ENCODE measurements around the gene SDK2.
A peak's percentile ranks its signal among the peaks of the same experiment; 100 is the strongest.

The SDK2 gene

DNA sequence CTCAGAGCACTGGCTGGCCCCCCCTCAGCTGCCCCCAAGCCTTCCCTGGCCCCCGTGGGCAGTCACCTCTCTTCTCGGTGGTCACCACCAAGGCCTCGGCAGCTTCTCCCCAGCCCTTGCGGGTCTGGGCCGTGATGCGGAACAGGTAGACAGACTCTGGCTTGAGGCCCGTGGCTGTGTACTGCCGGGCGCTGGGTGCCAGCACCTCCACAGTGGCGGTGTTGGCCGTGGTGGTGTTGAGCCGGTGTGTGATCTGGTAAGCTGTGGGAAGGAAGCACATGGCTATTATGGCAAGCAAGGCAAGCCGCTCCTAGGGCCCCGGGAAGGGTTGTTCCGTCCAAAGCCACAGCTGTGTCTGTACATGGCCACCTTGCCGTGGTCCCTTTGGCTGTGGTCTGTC is 254.0 kb downstream of the SDK2 start:
- DNase-seq (ENCODE audit: low spot score) = no peak

- DNase-seq (ENCODE audit: low spot score) = no peak
Observed at GRCh38 chr17:73389411-73389810, 254.8 kb downstream of the SDK2 start.

DNA sequence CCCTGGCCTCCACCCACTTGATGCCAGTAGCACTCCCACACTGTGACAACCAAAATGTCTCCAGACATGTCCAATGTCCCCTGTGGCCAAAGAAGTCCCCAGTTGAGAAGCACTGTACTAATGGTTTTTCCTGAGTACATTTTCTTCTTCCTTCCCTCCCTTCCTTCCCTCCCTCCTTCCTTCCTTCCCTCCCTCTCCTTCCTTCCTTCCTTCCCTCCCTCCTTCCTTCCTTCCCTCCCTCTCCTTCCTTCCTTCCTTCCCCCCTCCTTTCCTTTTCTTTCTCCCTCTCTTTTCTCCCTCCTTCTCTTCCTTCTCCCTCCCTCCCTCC is 255.7 kb downstream of the SDK2 start:
- no peak for DNase-seq (ENCODE audit: low spot score)

DNA sequence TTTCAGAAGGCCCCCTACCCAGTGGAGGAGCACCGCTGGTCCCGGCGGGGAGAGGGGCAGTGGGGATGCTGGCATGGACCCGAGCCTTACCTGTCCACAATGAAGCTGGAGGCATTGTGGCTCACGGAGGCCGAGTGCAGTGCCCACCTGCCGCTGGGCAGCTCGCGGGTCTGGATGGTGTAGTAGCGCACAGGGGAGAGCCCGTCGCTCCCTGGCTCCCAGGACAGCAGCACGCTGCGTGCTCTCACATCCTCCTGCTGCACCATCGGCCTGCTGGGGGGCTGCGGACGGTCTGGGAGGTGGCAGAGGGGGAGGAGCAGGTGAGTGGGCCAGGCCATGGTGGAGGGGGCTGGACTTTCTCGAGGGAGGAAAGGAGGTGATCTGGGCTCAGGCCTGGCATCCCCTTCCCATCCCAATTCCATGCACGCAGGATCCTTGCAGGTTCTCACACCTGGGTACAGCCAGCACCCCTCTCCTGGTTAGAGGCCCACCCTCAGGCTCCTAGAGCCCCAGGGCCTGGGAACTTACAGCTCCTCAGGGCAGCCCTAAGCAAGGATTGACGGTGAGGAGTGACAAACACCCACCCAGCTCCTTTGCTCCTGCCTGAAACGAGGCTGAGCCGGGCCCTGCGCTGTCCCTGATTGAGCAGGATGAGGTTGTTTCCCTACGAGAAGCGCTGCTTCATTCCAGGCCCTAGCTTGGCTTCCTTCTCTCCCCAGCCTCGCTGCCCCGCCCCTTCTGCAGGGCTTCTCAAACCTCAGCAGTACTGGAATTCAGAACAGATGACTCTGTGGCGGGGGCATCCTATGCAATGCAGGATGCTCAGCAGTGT is 256.3 kb downstream of the SDK2 start:
- DNase-seq (ENCODE audit: low spot score) = no peak

GRCh38 chr17:73386561-73386960 is 257.7 kb downstream of the SDK2 start:
- DNase-seq (ENCODE audit: low spot score) = no peak

DNA sequence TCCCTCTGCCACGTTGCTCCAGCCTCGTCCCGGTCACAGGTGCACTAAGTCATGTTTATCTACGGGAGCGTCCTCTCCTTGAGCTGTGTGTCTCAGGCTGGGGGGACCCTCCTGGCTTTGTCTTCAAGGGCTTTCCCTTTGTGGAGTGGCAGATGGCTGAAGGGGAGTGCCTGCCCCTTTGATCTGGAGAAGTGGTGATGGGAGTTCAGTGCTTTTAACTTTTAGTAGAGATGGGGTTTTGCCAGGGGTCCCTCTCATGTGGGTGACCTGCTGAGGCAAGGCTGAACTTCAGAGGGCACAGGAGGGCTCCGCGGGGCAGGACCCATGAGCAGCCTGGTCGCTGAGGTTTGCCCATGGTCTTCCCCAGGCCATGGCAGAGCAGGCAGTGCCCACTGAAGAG is 259.3 kb downstream of the SDK2 start:
- DNase-seq (ENCODE audit: low spot score) = no peak

- DNase-seq (ENCODE audit: low spot score) = no peak
Observed at GRCh38 chr17:73380439-73381106, 263.7 kb downstream of the SDK2 start.

- no peak for DNase-seq (ENCODE audit: low spot score)
Observed at GRCh38 chr17:73379826-73380225, 264.4 kb downstream of the SDK2 start.

DNA sequence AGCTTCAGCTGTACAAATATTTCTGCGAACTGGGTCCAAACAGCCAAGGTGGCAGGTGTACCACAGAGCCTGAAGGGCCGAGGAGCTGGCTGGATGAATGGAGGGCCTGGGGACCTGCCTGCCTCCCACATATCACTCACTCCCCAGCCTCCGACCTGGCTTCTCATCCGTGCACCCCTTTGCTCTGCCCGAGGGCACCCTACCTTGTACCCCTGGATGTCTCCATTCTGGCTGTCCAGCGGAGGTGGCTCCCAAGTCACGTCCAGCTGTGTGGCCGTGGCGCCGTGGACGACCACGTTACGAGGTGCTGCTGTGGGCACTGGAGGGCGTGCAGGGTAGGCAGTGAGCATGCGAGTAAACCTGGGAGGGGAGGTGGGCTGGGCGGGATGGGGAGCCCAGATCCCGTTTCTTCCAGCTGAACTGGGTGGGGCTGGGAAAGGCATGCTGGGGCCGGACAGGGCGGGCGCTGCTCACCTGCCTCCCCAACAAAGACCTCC is 265.2 kb downstream of the SDK2 start:
- DNase-seq (ENCODE audit: low spot score) = no peak

DNA sequence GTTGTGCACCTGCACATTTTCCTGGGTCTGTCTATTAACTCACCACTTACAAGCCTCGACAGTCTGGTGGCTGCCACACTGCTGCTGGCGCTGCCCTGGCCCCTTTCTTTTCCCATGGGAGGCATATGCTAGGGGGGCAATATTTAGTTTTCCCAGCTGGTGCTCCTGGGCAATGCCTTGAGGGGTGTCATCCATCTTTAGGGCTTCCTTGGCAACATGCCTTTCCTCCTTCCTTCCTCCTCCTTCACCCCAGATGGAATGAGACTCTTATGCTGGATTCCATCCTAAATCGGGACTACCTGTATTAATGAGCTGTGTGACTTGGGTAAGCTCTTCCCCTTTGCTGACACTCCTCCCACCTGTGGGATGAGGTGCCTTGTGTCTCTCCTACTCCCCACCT is 267.6 kb downstream of the SDK2 start:
- no peak for DNase-seq (ENCODE audit: low spot score)

DNA sequence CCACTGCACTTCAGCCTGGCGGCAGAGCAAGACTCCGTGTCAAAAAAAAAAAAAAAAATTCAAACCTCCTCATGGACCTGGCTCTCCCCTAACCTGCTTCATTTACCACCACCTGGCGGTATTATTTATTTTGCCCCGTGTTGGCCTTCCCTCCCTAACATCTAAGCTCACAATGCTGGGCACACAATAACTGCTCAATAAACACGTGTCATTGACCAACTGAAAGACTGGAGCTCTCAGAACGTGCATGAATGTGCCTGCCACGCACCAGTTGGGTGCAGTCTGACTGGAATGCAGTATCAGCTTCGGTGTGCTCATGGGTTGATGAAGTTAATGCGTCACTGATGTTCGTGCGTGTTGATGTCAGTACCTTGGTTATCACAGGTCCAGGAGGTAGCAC is 268.1 kb downstream of the SDK2 start:
- DNase-seq (ENCODE audit: low spot score) = no peak

GRCh38 chr17:73371836-73372235 is 272.4 kb downstream of the SDK2 start:
- no peak for DNase-seq (ENCODE audit: low spot score)

DNA sequence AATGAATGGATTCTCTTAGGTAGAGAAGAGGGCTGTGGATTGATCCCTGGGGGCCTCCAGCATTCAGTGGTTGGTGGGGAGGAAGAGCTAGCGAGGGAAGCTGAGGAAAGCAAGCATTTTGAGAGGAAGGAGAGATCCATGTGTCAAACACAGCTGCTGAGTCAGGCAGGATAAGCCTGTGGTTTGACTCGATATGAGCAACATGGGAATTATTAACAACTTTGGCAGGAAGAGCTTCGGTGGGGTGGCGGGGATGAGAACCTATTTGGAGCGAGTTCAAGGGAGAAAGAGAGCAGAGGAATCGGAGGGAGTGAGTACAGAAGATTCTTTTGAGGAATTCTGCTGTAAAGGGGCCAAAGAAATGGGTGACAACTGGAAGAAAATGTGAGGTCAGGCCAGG is 273.0 kb downstream of the SDK2 start:
- DNase-seq (ENCODE audit: low spot score) = no peak

DNA sequence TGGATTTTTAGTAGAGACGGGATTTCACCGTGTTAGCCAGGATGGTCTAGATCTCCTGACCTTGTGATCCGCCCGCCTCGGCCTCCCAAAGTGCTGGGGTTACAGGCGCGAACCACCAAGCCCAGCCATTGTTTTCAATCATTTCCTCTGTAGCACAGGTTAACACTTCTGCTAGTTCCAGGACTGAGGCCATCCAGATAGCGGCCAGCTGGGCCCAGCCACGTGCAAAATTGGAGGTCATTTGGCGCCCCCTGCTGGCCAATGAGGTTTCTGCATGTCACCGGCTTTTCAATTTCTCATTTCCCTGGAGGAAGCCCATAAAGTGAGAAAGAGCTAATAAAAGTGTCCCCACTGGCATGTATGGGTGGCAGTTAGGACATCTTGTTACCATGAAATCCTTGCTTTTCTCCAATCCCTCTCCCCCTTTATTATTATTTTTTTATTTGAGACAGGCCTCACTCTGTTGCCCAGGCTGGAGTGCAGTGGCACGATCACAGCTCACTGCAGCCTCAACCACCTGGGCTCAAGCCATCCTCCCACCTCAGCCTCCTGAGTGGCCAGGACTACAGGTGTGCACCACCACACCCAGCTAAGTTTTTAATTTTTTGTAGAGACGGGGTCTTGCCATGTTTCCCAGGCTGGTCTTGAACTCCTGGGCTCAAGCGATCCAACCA is 274.3 kb downstream of the SDK2 start:
- peak; percentile 72 for DNase-seq (ENCODE audit: low spot score)

DNA sequence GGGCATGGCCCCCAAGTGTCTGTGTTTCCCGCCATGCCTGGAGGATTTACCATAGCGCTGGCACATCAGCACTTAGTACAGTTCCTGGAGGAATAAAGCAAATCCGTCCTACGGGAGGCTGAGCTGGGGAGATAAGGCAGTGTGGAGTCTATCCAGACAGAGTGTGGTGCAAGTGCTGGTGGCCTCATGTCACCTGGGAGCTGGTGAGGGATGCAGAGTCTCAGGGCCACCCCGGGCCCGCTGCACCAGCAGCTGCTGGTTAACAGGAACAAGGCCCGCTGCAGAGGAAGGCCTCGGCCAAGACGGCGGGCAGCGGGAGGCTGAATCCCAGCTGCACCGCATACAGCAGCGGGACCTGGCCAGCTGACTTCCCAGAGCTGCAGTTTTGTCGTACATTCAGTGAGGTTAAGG is 275.1 kb downstream of the SDK2 start:
- DNase-seq (ENCODE audit: low spot score) = no peak

- DNase-seq (ENCODE audit: low spot score) = no peak
Observed at GRCh38 chr17:73368085-73368631, 276.1 kb downstream of the SDK2 start.

- DNase-seq (ENCODE audit: low spot score) = no peak
Observed at GRCh38 chr17:73365906-73366623, 278.2 kb downstream of the SDK2 start.

DNA sequence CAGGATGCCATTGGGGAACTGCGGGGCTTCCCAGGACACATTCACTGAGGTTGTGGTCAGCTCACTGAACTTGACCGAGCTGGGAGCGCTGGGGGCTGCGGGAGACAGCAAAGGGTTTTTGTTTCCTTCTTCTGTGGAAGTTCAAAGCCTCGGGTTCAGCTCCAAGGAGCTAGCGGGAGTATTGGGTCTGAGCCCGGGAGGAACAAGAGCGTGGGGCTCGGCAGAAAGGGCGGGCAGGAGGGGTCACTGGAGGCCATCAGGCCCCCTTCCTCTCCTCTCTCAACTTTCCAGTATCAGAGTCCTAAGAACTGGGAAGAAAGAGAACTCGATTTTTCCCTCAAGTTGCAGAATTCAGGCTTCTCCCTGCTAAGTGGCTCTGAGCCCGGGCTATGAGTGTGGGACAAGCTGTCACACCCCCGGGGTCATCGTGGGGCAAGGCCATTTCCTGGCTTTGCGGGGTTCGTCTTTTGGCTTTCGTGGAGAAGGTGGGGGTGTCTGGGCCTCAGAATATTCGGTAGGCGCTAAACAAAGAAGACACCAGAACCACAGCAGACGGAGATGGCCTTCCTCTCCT is 278.9 kb downstream of the SDK2 start:
- DNase-seq (ENCODE audit: low spot score) = no peak

DNA sequence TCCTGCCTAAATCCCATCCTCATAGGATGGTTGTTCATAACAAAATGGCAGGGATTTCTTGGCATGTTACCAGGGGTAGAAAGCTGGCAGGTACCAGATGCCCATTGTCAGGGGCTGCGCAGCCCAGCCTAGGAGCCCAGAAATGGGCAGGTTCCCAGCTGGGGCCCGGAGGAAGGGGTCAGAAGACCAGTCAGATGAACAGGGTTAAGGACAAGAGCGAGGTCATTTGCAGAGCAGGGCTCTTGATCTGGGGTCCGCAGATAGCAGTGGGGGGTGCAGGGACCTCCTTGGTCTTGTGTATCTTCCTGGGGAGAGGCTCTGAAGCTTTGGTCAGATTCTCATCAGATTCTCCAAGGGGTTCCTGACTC is 280.1 kb downstream of the SDK2 start:
- no peak for DNase-seq (ENCODE audit: low spot score)

- no peak for DNase-seq (ENCODE audit: low spot score)
Observed at GRCh38 chr17:73363442-73364154, 280.6 kb downstream of the SDK2 start.

- DNase-seq (ENCODE audit: low spot score) = no peak
Observed at GRCh38 chr17:73362697-73363096, 281.5 kb downstream of the SDK2 start.

Measured in SW480 (cell line).